K562 (cell line): ENCODE data around the gene AMOTL1. TPM values are rescaled to one million over a fixed set of nuclear protein-coding genes. Genes with fewer than 3 reads are reported as not detected.

Experiments
- BCOR ChIP-seq: fragments of 450-650 bp; IDR thresholded peaks from 2 replicates; pipeline ENCODE4 v1.6.1; 2016
- BHLHE40 ChIP-seq: IDR thresholded peaks from 2 replicates; pipeline ENCODE4 v1.6.1; 2011; ENCODE audit warnings: low read length, improper control_type of control experiment
- CBX5 ChIP-seq: IDR thresholded peaks from 2 replicates; pipeline ENCODE4 v1.6.1; 2014; ENCODE audit warnings: low read depth, borderline replicate concordance
- CC2D1A ChIP-seq: fragments of 450-650 bp; IDR thresholded peaks from 2 replicates; pipeline ENCODE4 v1.6.1; 2017; ENCODE audit warnings: mild to moderate bottlenecking
- EGR1 ChIP-seq: fragments of 450-650 bp; conservative IDR thresholded peaks from 2 replicates; pipeline ENCODE4 v1.6.1; 2017; ENCODE audit warnings: mild to moderate bottlenecking
- ETV5 ChIP-seq: sonication (generic); formaldehyde crosslinking; IDR thresholded peaks from 2 replicates; pipeline ENCODE4 v1.4.0; 2020; ENCODE audit warnings: low read depth, mild to moderate bottlenecking, missing genetic modification reagents
- EZH2 ChIP-seq: IDR thresholded peaks from 2 replicates; pipeline ENCODE4 v1.6.1; 2012; ENCODE audit warnings: low read depth, mild to moderate bottlenecking, inconsistent platforms, low read length, borderline replicate concordance
- FUS ChIP-seq: fragments of 200-400 bp; formaldehyde crosslinking; optimal IDR thresholded peaks from 2 replicates; pipeline ENCODE3; 2017; ENCODE audit warnings: low read depth, low read length
- HES1 ChIP-seq: fragments of 450-650 bp; IDR thresholded peaks from 2 replicates; pipeline ENCODE4 v1.6.1; 2016; ENCODE audit warnings: low read depth, mild to moderate bottlenecking, moderate library complexity
- KLF10 ChIP-seq: fragments of 250-450 bp; sonication (Bioruptor Pico); IDR thresholded peaks from 2 replicates; pipeline ENCODE4 v1.6.1; 2021; ENCODE audit warnings: matching md5 sums
- MBD2 ChIP-seq: sonication (generic); IDR thresholded peaks from 2 replicates; pipeline ENCODE4 v1.6.1; 2016; ENCODE audit warnings: low read depth, borderline replicate concordance
- NFE2L1 ChIP-seq: fragments of 450-650 bp; IDR thresholded peaks from 2 replicates; pipeline ENCODE4 v1.6.1; 2016; ENCODE audit warnings: missing genetic modification characterization, low read depth, mild to moderate bottlenecking, missing compliant biosample characterization, moderate library complexity, borderline replicate concordance
- NFIC ChIP-seq: fragments of 450-650 bp; IDR thresholded peaks from 2 replicates; pipeline ENCODE4 v1.6.1; 2017; ENCODE audit warnings: mild to moderate bottlenecking, inconsistent platforms
- NFYB ChIP-seq: IDR thresholded peaks from 2 replicates; pipeline ENCODE4 v1.6.1; 2011; ENCODE audit warnings: mild to moderate bottlenecking, moderate library complexity; ENCODE audit not compliant: insufficient read length; ENCODE audit errors: extremely low read depth
- NONO ChIP-seq, 2 experiments: fragments of 200-400 bp in 1 of 2; fragments of 450-650 bp in 1 of 2; formaldehyde crosslinking in 1 of 2; IDR thresholded peaks; 2 replicates each; pipeline ENCODE4 v1.6.1; 2017; ENCODE audit warnings: low read depth in 2 of 2, mild to moderate bottlenecking in 2 of 2, moderate library complexity in 2 of 2, low read length in 1 of 2
- POLR2H ChIP-seq: IDR thresholded peaks from 2 replicates; pipeline ENCODE4 v1.6.1; 2016; ENCODE audit warnings: missing genetic modification characterization, low read depth, mild to moderate bottlenecking, control low read depth, missing compliant biosample characterization, moderate library complexity
- POU5F1 ChIP-seq: fragments of 150-350 bp; IDR thresholded peaks from 2 replicates; pipeline ENCODE4 v1.6.1; 2014; ENCODE audit warnings: borderline replicate concordance, low read length, low read depth, mild to moderate bottlenecking; ENCODE audit not compliant: partially characterized antibody
- RBBP5 ChIP-seq: fragments of 200-600 bp; sonication (generic); IDR thresholded peaks from 2 replicates; pipeline ENCODE4 v1.6.1; 2012; ENCODE audit warnings: borderline replicate concordance, mild to moderate bottlenecking, low read length, control low read depth, inconsistent platforms; ENCODE audit not compliant: insufficient read depth, poor library complexity, severe bottlenecking
- SRSF7 ChIP-seq: fragments of 200-400 bp; formaldehyde crosslinking; optimal IDR thresholded peaks from 2 replicates; pipeline ENCODE3; 2017; ENCODE audit warnings: mild to moderate bottlenecking, low read depth, low read length
- STAT5B ChIP-seq: fragments of 250-450 bp; sonication (Bioruptor Pico); IDR thresholded peaks from 2 replicates; pipeline ENCODE4 v1.8.0; 2021; ENCODE audit warnings: mild to moderate bottlenecking, inconsistent platforms
- TARDBP ChIP-seq: fragments of 450-650 bp; IDR thresholded peaks from 2 replicates; pipeline ENCODE4 v1.6.1; 2016
- ZC3H11A ChIP-seq: IDR thresholded peaks from 2 replicates; pipeline ENCODE4 v1.6.1; 2012; ENCODE audit warnings: low read depth, low read length, improper control_type of control experiment
- ZFP36 ChIP-seq: fragments of 150-350 bp; IDR thresholded peaks from 2 replicates; pipeline ENCODE4 v1.6.1; 2018; ENCODE audit warnings: low read length, low read depth; ENCODE audit not compliant: partially characterized antibody
- ZNF282 ChIP-seq: sonication (generic); formaldehyde crosslinking; IDR thresholded peaks from 2 replicates; pipeline ENCODE4 v1.8.1; 2023; ENCODE audit warnings: missing genetic modification reagents
- polyA plus RNA-seq, 8 experiments: library from polyadenylated mRNA; depleted of rRNA in 4 of 8; stranded (reverse) in 5 of 8; unstranded in 3 of 8; fragments of >200 nt; fragmentation: Nextera tagmentation in 2 of 8; fragmentation: Illumina TruSeq in 1 of 8; extraction: Ambion mirVana in 2 of 8; extraction: Trizol in 1 of 8; gene quantifications; 2 replicates each; pipeline versions ENCODE4 v1.2.1 to v1.2.3, GENCODE V29; 2011 to 2014; ENCODE audit warnings: inconsistent platforms in 1 of 8, missing spikeins in 1 of 8
- total RNA-seq, 7 experiments: library from RNA; depleted of rRNA in 6 of 7; stranded (reverse); fragments of >200 nt in 6 of 7; fragmentation: Illumina TruSeq in 2 of 7; extraction: Trizol in 2 of 7; gene quantifications; 2 replicates each; pipeline versions ENCODE4 v1.2.1 to v1.2.3, GENCODE V29; 2011 to 2021; ENCODE audit warnings: low replicate concordance in 1 of 7
- TF ChIP-seq, protein P1 (sequence below): sonication (generic); formaldehyde crosslinking; IDR thresholded peaks from 2 replicates; pipeline ENCODE4 v1.8.0; 2022; ENCODE audit warnings: mild to moderate bottlenecking, missing genetic modification reagents
- TF ChIP-seq, protein P2 (sequence below): fragments of 450-650 bp; formaldehyde crosslinking; conservative IDR thresholded peaks from 2 replicates; pipeline ENCODE4 v1.4.0; 2022; ENCODE audit warnings: mild to moderate bottlenecking, missing genetic modification characterization

The AMOTL1 gene
- total and polyA plus RNA-seq, 9 of the 15 experiments (the other 6 are each of a cell fraction or from before 2014, with no cell fraction given) = 4.0 to 35.4 (median 14.0) TPM

DNA sequence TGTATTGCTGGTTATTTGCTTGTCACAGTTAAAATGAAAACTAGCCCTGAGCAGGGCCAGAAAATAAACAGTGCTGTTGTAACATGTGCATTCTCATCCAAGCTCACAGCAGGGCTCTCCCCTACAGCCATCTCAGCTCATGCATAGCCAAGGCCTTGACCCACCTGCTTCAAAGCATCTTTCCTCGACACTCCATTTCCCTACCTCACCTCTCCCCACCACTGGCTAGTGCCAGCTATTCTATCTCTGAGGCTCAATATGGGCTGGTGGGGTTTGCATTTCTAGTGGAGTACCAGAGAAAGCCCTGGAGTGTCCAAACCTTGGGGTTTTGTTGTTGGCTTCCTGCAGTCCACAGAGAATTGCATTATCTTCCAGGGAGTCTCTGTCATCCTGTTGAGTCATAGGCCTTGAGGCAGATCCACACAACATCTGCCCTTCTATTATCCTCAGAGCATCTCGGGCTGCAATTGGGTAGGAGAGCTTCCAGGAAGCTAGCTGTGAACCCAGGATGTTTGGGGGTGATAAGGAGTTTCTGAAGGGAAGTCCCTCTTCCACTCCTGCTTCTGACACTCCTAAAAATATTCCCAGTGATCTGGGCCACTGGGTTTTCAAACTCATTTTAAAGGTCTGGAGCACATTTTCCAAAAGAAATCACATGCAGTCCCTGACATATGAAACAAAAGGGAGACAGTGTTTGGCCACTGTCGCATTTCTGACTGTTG lies 36.1 kb upstream of the AMOTL1 start (continued):
- TF ChIP-seq MBD2 = no peak
- TF ChIP-seq, protein P1, sequence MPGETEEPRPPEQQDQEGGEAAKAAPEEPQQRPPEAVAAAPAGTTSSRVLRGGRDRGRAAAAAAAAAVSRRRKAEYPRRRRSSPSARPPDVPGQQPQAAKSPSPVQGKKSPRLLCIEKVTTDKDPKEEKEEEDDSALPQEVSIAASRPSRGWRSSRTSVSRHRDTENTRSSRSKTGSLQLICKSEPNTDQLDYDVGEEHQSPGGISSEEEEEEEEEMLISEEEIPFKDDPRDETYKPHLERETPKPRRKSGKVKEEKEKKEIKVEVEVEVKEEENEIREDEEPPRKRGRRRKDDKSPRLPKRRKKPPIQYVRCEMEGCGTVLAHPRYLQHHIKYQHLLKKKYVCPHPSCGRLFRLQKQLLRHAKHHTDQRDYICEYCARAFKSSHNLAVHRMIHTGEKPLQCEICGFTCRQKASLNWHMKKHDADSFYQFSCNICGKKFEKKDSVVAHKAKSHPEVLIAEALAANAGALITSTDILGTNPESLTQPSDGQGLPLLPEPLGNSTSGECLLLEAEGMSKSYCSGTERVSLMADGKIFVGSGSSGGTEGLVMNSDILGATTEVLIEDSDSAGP = no peak
- no peak for TF ChIP-seq NFYB
- no peak for TF ChIP-seq KLF10
- TF ChIP-seq NFE2L1 = no peak
- no peak for TF ChIP-seq FUS
- no peak for TF ChIP-seq STAT5B (CRISPR knock-in tag)
- TF ChIP-seq NFIC = no peak
- no peak for TF ChIP-seq TARDBP
- no peak for TF ChIP-seq BHLHE40
- TF ChIP-seq EZH2 = no peak
- TF ChIP-seq ZNF282 (CRISPR knock-in tag) = no peak
- TF ChIP-seq BCOR = no peak
- TF ChIP-seq NONO (IDR thresholded peaks at IDR 0.05; ENCODE audit: low read depth in 2 of 2, low read length in 1 of 2) = no peak
- no peak for TF ChIP-seq RBBP5
- peak; percentile 56; the same call in 1 of the 2 replicates for TF ChIP-seq POLR2H (tag)
- TF ChIP-seq HES1 = 0 out of 2 replicates have a peak, but pooled peaks have one; percentile 11
- TF ChIP-seq, protein P2, sequence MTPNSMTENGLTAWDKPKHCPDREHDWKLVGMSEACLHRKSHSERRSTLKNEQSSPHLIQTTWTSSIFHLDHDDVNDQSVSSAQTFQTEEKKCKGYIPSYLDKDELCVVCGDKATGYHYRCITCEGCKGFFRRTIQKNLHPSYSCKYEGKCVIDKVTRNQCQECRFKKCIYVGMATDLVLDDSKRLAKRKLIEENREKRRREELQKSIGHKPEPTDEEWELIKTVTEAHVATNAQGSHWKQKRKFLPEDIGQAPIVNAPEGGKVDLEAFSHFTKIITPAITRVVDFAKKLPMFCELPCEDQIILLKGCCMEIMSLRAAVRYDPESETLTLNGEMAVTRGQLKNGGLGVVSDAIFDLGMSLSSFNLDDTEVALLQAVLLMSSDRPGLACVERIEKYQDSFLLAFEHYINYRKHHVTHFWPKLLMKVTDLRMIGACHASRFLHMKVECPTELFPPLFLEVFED (CRISPR knock-in tag) = no peak
- no peak for TF ChIP-seq POU5F1
- TF ChIP-seq SRSF7 = no peak
- no peak for TF ChIP-seq CBX5
- no peak for TF ChIP-seq CC2D1A
- TF ChIP-seq ZC3H11A = no peak
- TF ChIP-seq EGR1 = no peak
- 0 out of 2 replicates have a peak, but pooled peaks have one; percentile 42 for TF ChIP-seq ETV5
- TF ChIP-seq ZFP36 = no peak
